DOHH2 (cell line): ENCODE data around the gene AK6.
A peak's percentile ranks its signal among the peaks of the same experiment; 100 is the strongest.

ENCODE experiments used
- H3F3A ChIP-seq: fragments of 200-600 bp; sonication (generic), shearing (Covaris generic); 2 replicates; pipeline ENCODE4 v1.6.0; 2016; ENCODE audit warnings: antibody characterized with exemption, mild to moderate bottlenecking; ENCODE audit not compliant: control insufficient read depth, insufficient read depth
- H3K27ac ChIP-seq: fragments of 200-600 bp; sonication (generic); 2 replicates; pipeline ENCODE4 v1.5.1; 2014; ENCODE audit warnings: low read depth, mild to moderate bottlenecking, low read length, moderate library complexity
- H3K27me3 ChIP-seq: fragments of 200-600 bp; sonication (generic); 2 replicates; pipeline ENCODE4 v1.6.1; 2014; ENCODE audit warnings: mild to moderate bottlenecking, low read length, mixed read lengths; ENCODE audit not compliant: control insufficient read depth
- H3K36me3 ChIP-seq: fragments of 200-600 bp; sonication (generic); 2 replicates; pipeline ENCODE4 v1.6.1; 2014; ENCODE audit warnings: mild to moderate bottlenecking, low read length, moderate library complexity, mixed read lengths; ENCODE audit not compliant: control insufficient read depth
- H3K4me1 ChIP-seq: fragments of 200-600 bp; sonication (generic); 2 replicates; pipeline ENCODE4 v1.6.1; 2014; ENCODE audit warnings: mild to moderate bottlenecking, low read length, mixed read lengths; ENCODE audit not compliant: control insufficient read depth
- H3K4me2 ChIP-seq: fragments of 200-600 bp; sonication (generic); 2 replicates; pipeline ENCODE4 v1.6.0; 2014; ENCODE audit warnings: mild to moderate bottlenecking, low read length, moderate library complexity
- H3K4me3 ChIP-seq: fragments of 200-600 bp; sonication (generic); 2 replicates; pipeline ENCODE4 v1.5.1; 2014; ENCODE audit warnings: mild to moderate bottlenecking, low read length, mixed read lengths
- H3K79me2 ChIP-seq: fragments of 200-600 bp; sonication (generic); 2 replicates; pipeline ENCODE4 v1.6.1; 2014; ENCODE audit warnings: mild to moderate bottlenecking, low read length, mixed read lengths; ENCODE audit not compliant: control insufficient read depth
- H3K9me2 ChIP-seq: fragments of 200-600 bp; sonication (generic); replicated peaks from 2 replicates; pipeline ENCODE4 v1.6.1; 2014; ENCODE audit warnings: mild to moderate bottlenecking, low read length, mixed read lengths; ENCODE audit not compliant: control insufficient read depth
- H3K9me3 ChIP-seq: fragments of 200-600 bp; sonication (generic); 2 replicates; pipeline ENCODE4 v1.6.1; 2014; ENCODE audit warnings: antibody characterized with exemption, low read length, mixed read lengths; ENCODE audit not compliant: control insufficient read depth, insufficient read depth
- H4K20me1 ChIP-seq: fragments of 200-600 bp; sonication (generic); 2 replicates; pipeline ENCODE4 v1.6.0; 2014; ENCODE audit warnings: low read depth, mild to moderate bottlenecking, antibody characterized with exemption, low read length, moderate library complexity; ENCODE audit not compliant: control insufficient read depth, insufficient read depth
- EZH2phosphoT487 ChIP-seq: fragments of 200-600 bp; sonication (generic); IDR thresholded peaks from 2 replicates; pipeline ENCODE4 v1.6.1; 2017; ENCODE audit warnings: borderline replicate concordance, mild to moderate bottlenecking, antibody characterized with exemption, low read length, moderate library complexity, mixed read lengths
- TF ChIP-seq, protein P1 (sequence below): fragments of 200-600 bp; sonication (generic); IDR thresholded peaks from one replicate; pipeline ENCODE4 v1.5.1; 2014; ENCODE audit warnings: antibody characterized with exemption, mild to moderate bottlenecking, low read depth, low read length; ENCODE audit not compliant: poor library complexity, severe bottlenecking

The AK6 gene

DNA sequence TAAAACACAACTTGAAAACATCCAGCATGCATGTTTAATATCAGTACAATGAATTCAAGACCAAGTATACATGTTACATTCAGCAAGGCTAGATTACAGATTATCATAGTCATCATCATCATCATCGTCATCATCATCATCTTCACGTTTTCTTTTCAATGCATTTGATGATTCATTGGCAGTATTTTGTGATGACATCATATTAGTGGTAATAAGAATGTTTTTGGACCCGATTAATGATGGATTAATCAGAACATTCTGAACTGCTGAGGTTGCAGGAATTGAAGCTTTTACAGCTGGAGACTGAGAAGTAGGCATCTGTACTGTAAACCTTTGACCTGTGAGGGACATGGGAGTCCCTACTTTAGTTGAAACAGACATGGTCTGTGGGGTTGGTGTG is 4.5 kb downstream of the AK6 start:
- no peaks in the 10 kb centered on the region for H3K9me2 ChIP-seq
- no peaks in the 10 kb centered on the region for H3K27me3 ChIP-seq
- peak overlapping the region; percentile 9; the same call in 1 of the 2 replicates for H3K4me2 ChIP-seq
- TF ChIP-seq, protein P1, sequence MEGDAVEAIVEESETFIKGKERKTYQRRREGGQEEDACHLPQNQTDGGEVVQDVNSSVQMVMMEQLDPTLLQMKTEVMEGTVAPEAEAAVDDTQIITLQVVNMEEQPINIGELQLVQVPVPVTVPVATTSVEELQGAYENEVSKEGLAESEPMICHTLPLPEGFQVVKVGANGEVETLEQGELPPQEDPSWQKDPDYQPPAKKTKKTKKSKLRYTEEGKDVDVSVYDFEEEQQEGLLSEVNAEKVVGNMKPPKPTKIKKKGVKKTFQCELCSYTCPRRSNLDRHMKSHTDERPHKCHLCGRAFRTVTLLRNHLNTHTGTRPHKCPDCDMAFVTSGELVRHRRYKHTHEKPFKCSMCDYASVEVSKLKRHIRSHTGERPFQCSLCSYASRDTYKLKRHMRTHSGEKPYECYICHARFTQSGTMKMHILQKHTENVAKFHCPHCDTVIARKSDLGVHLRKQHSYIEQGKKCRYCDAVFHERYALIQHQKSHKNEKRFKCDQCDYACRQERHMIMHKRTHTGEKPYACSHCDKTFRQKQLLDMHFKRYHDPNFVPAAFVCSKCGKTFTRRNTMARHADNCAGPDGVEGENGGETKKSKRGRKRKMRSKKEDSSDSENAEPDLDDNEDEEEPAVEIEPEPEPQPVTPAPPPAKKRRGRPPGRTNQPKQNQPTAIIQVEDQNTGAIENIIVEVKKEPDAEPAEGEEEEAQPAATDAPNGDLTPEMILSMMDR: no peak
- TF ChIP-seq EZH2phosphoT487: no peak
- H3K4me1 ChIP-seq: peaks cover 37% of the 10 kb centered on the region
- H3K27ac ChIP-seq: peak overlapping the region; percentile 18; the same call in 1 of the 2 replicates
- H3K9me3 ChIP-seq: no peaks in the 10 kb centered on the region
- peaks cover 19% of the 10 kb centered on the region; the same call in 1 of the 2 replicates for H4K20me1 ChIP-seq
- H3K36me3 ChIP-seq: peaks cover 81% of the 10 kb centered on the region
- H3K4me3 ChIP-seq: no peak overlapping the region
- peaks cover 10% of the 10 kb centered on the region for H3F3A ChIP-seq
- peaks cover 100% of the 10 kb centered on the region for H3K79me2 ChIP-seq

DNA sequence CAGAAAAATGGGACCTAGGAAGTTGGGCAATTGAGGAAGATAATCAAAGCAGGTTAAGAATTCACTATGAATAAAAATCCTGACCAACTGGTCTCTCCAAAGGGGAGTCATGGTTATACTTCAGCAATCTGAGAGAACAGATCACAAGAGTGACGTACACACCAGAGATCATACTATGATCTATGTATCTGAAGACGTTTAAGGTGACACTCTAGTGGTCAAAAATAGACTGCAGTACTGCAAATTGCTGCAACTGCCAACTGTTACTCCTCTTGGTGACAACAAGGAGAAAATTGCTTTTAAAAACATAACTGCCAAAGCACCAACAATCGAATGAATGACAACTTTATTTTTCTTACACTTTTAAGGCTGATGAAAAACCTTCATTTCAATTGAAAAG is 4.9 kb downstream of the AK6 start:
- peaks cover 83% of the 10 kb centered on the region for H3K36me3 ChIP-seq
- H3K9me2 ChIP-seq: no peaks in the 10 kb centered on the region
- peaks cover 10% of the 10 kb centered on the region for H3F3A ChIP-seq
- peaks cover 19% of the 10 kb centered on the region; the same call in 1 of the 2 replicates for H4K20me1 ChIP-seq
- peaks cover 37% of the 10 kb centered on the region for H3K4me1 ChIP-seq
- H3K27ac ChIP-seq: peak overlapping the region; percentile 18; the same call in 1 of the 2 replicates
- no peaks in the 10 kb centered on the region for H3K27me3 ChIP-seq
- H3K9me3 ChIP-seq: no peaks in the 10 kb centered on the region
- H3K4me3 ChIP-seq: no peak overlapping the region
- TF ChIP-seq, protein P1: peak; percentile 65
- TF ChIP-seq EZH2phosphoT487: no peak
- peaks cover 100% of the 10 kb centered on the region for H3K79me2 ChIP-seq
- peak overlapping the region; percentile 9; the same call in 1 of the 2 replicates for H3K4me2 ChIP-seq

DNA sequence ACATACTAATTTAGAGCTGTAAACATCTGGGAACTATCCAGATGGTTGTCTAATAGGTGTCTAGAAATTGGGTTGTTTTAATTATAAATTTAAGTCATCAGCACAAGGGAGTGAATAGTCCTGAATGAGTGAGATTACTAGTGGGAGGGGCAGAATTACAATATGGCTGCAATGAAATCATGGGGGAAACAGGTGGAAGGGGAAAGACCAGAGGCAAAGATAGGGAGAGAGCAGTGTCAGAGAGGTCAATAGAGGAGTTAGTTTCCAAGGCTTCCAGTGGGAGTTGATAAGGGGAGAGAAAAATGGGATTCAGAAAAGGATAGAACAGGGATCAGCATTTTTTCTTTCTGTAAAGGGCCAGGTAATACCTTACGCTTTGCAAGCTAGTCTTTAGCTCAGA is 8.9 kb downstream of the AK6 start:
- no peaks in the 10 kb centered on the region for H3K27me3 ChIP-seq
- H3K9me3 ChIP-seq: no peaks in the 10 kb centered on the region
- H3F3A ChIP-seq: peaks cover 11% of the 10 kb centered on the region
- no peaks in the 10 kb centered on the region for H3K9me2 ChIP-seq
- no peak overlapping the region for H3K4me3 ChIP-seq
- H3K27ac ChIP-seq: no peak overlapping the region
- H3K79me2 ChIP-seq: peaks cover 97% of the 10 kb centered on the region
- H3K4me2 ChIP-seq: no peak overlapping the region
- H3K4me1 ChIP-seq: peaks cover 28% of the 10 kb centered on the region
- TF ChIP-seq, protein P1: no peak
- TF ChIP-seq EZH2phosphoT487: no peak
- H4K20me1 ChIP-seq: peaks cover 7% of the 10 kb centered on the region; the same call in 1 of the 2 replicates
- H3K36me3 ChIP-seq: peaks cover 73% of the 10 kb centered on the region
